ENCODE results near the gene GFOD2.

Gene GFOD2

DNA sequence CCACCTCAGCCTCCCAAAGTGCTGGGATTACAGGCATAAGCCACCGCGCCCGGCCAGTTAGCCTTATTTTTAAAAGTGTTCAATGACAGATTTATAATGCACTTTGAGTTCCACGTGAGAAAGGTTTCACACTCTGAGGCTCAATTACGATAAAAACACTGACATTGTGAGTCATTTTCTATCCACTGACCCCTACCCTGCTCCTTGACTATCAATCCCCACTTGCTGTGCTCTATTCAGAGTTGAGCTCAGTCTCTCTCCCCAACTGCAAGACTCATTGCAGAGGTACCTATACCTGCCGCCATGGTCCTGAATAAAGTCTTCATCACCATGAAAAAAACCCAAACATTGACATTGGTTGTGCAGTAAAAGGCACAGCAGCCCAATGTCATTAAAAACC is 8.5 kb downstream of the GFOD2 start:
- H3K4me1 ChIP-seq (ENCODE audit: control insufficient read depth in 1 of 2, insufficient read depth in 2 of 2, low read length in 2 of 2), result peaks cover 0 to 5% of the 10 kb centered on the region in 2 experiments
- H2BK120ac ChIP-seq (ENCODE audit: insufficient read depth, low read length, poor library complexity), result no peak overlapping the region
- H3K18ac ChIP-seq (ENCODE audit: low read length), result no peak overlapping the region

GRCh38 chr16:67709050-67709449 is 10.1 kb downstream of the GFOD2 start:
- no CpG with 5 or more reads among the region's 1 CpG for WGBS (ENCODE audit: extremely low coverage, insufficient coverage, insufficient read length)
- no peak overlapping the region for H2BK12ac ChIP-seq (ENCODE audit: low read length)
- no peak overlapping the region for H2BK120ac ChIP-seq (ENCODE audit: insufficient read depth, low read length, poor library complexity)

More for the DNA sequence above, 8.5 kb downstream of the GFOD2 start:
- Histone ChIP-seq H3K36me3 (ENCODE audit: control insufficient read depth in 1 of 2, insufficient read depth in 2 of 2, low read length in 2 of 2) (no peaks in the 10 kb centered on the region), H3K9ac (ENCODE audit: low read length) (no peak overlapping the region), H4K8ac (ENCODE audit: low read depth, low read length) (no peak overlapping the region), H2BK12ac (ENCODE audit: low read length) (no peak overlapping the region), H3K4me2 (ENCODE audit: low read length) (no peak overlapping the region), H3K27me3 (ENCODE audit: insufficient read depth, low read length) (no peaks in the 10 kb centered on the region), H4K12ac (ENCODE audit: low read depth, low read length) (no peak overlapping the region), H3K27ac (ENCODE audit: low read depth, low read length) (no peak overlapping the region), H3K9me3 (ENCODE audit: insufficient read depth, low read depth, low read length) (no peaks in the 10 kb centered on the region), H3K14ac (ENCODE audit: low read length) (no peak overlapping the region), H4K91ac (ENCODE audit: low read depth, low read length) (no peak overlapping the region), H2AFZ (ENCODE audit: insufficient read depth, low read length, poor library complexity) (no peak overlapping the region), H3K79me2 (ENCODE audit: control insufficient read depth, insufficient read depth, low read length, poor library complexity) (no peaks in the 10 kb centered on the region), H3K4me3 (ENCODE audit: low read depth, low read length) (no peak overlapping the region), H3K4ac (ENCODE audit: low read depth, low read length) (no peak overlapping the region), H2AK5ac (ENCODE audit: low read length) (no peak overlapping the region), H3K79me1 (ENCODE audit: low read length) (no peaks in the 10 kb centered on the region), H3K23ac (ENCODE audit: low read length) (no peak overlapping the region), H2BK5ac (ENCODE audit: low read depth, low read length, poor library complexity) (no peak overlapping the region)
- no CpG with 5 or more reads among the region's 6 CpGs for WGBS (ENCODE audit: extremely low coverage, insufficient coverage, insufficient read length)
- DNase-seq, result no peak

DNA sequence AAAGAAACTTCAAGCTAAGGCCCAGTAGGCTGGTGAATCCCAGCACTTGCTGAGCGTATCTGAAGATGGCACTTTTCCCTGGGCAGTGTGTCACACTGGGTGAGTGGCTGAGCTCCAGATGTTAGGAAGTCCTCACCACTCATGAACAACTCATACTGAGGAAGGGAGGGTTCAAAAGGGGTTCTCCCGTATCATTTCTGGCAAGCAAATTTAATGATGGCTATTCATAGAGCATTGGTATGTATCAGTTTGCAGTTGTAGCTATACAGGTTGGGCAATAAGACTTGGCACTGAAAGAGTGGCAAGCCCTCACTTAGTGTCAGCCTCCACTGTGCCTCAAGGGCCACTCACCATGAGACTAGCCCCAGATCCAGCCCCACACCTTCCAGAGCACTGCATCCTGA is 10.7 kb downstream of the GFOD2 start:
- no peak overlapping the region for H3K9ac ChIP-seq (ENCODE audit: low read length)
- H4K12ac ChIP-seq (ENCODE audit: low read depth, low read length), result no peak overlapping the region
- no peaks in the 10 kb centered on the region for H3K9me3 ChIP-seq (ENCODE audit: insufficient read depth, low read depth, low read length)
- DNase-seq, result no peak
- H3K14ac ChIP-seq (ENCODE audit: low read length), result no peak overlapping the region
- no peak overlapping the region for H4K91ac ChIP-seq (ENCODE audit: low read depth, low read length)
- H3K36me3 ChIP-seq (ENCODE audit: control insufficient read depth in 1 of 2, insufficient read depth in 2 of 2, low read length in 2 of 2), result no peaks in the 10 kb centered on the region
- no peak overlapping the region for H2AFZ ChIP-seq (ENCODE audit: insufficient read depth, low read length, poor library complexity)
- no peak overlapping the region for H3K23ac ChIP-seq (ENCODE audit: low read length)
- H3K4ac ChIP-seq (ENCODE audit: low read depth, low read length), result no peak overlapping the region
- H3K4me2 ChIP-seq (ENCODE audit: low read length), result no peak overlapping the region
- no CpG with 5 or more reads among the region's 2 CpGs for WGBS (ENCODE audit: extremely low coverage, insufficient coverage, insufficient read length)
- no peak overlapping the region for H2BK120ac ChIP-seq (ENCODE audit: insufficient read depth, low read length, poor library complexity)
- H3K4me1 ChIP-seq (ENCODE audit: control insufficient read depth in 1 of 2, insufficient read depth in 2 of 2, low read length in 2 of 2), result peaks cover 0 to 5% of the 10 kb centered on the region in 2 experiments
- H4K8ac ChIP-seq (ENCODE audit: low read depth, low read length), result no peak overlapping the region
- H3K27me3 ChIP-seq (ENCODE audit: insufficient read depth, low read length), result no peaks in the 10 kb centered on the region
- no peak overlapping the region for H3K18ac ChIP-seq (ENCODE audit: low read length)
- no peak overlapping the region for H3K4me3 ChIP-seq (ENCODE audit: low read depth, low read length)
- no peaks in the 10 kb centered on the region for H3K79me1 ChIP-seq (ENCODE audit: low read length)
- H3K27ac ChIP-seq (ENCODE audit: low read depth, low read length), result no peak overlapping the region
- no peak overlapping the region for H2AK5ac ChIP-seq (ENCODE audit: low read length)
- no peaks in the 10 kb centered on the region for H3K79me2 ChIP-seq (ENCODE audit: control insufficient read depth, insufficient read depth, low read length, poor library complexity)
- no peak overlapping the region for H2BK5ac ChIP-seq (ENCODE audit: low read depth, low read length, poor library complexity)
- no peak overlapping the region for H2BK12ac ChIP-seq (ENCODE audit: low read length)

More at GRCh38 chr16:67709050-67709449, 10.1 kb downstream of the GFOD2 start:
- Histone ChIP-seq H3K79me2 (ENCODE audit: control insufficient read depth, insufficient read depth, low read length, poor library complexity) (no peaks in the 10 kb centered on the region), H4K91ac (ENCODE audit: low read depth, low read length) (no peak overlapping the region), H3K4me2 (ENCODE audit: low read length) (no peak overlapping the region), H3K79me1 (ENCODE audit: low read length) (no peaks in the 10 kb centered on the region), H3K9me3 (ENCODE audit: insufficient read depth, low read depth, low read length) (no peaks in the 10 kb centered on the region), H2AFZ (ENCODE audit: insufficient read depth, low read length, poor library complexity) (no peak overlapping the region), H3K9ac (ENCODE audit: low read length) (no peak overlapping the region), H3K23ac (ENCODE audit: low read length) (no peak overlapping the region), H3K18ac (ENCODE audit: low read length) (no peak overlapping the region), H3K4me1 (ENCODE audit: control insufficient read depth in 1 of 2, insufficient read depth in 2 of 2, low read length in 2 of 2) (peaks cover 0 to 5% of the 10 kb centered on the region in 2 experiments), H3K4ac (ENCODE audit: low read depth, low read length) (no peak overlapping the region), H2BK5ac (ENCODE audit: low read depth, low read length, poor library complexity) (no peak overlapping the region), H4K8ac (ENCODE audit: low read depth, low read length) (no peak overlapping the region), H3K36me3 (ENCODE audit: control insufficient read depth in 1 of 2, insufficient read depth in 2 of 2, low read length in 2 of 2) (no peaks in the 10 kb centered on the region), H3K27ac (ENCODE audit: low read depth, low read length) (no peak overlapping the region), H2AK5ac (ENCODE audit: low read length) (no peak overlapping the region), H3K27me3 (ENCODE audit: insufficient read depth, low read length) (no peaks in the 10 kb centered on the region), H3K14ac (ENCODE audit: low read length) (no peak overlapping the region), H3K4me3 (ENCODE audit: low read depth, low read length) (no peak overlapping the region), H4K12ac (ENCODE audit: low read depth, low read length) (no peak overlapping the region)
- DNase-seq, result no peak

DNA sequence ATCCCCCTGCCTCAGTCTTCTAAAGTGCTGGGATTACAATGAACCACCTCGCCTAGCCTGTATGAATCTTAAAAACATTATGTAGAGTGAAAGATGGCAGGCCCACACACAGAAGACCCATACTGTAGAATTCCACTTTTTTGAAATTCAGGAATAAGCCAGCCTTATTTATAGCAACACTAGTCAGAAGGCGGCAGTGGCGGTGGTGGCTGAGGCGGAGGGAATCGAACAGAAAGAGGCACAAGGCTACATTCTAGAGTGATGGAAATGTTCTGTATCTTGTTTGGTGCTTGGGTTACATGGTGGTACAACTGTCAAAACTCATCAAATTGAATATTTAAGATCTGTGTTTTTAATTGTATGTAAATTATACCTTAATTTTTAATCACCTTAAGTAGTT is 11.3 kb downstream of the GFOD2 start:
- no peaks in the 10 kb centered on the region for H3K79me1 ChIP-seq (ENCODE audit: low read length)
- no peak overlapping the region for H3K14ac ChIP-seq (ENCODE audit: low read length)
- H3K79me2 ChIP-seq (ENCODE audit: control insufficient read depth, insufficient read depth, low read length, poor library complexity), result no peaks in the 10 kb centered on the region
- H3K4me2 ChIP-seq (ENCODE audit: low read length), result no peak overlapping the region
- no peak overlapping the region for H2BK5ac ChIP-seq (ENCODE audit: low read depth, low read length, poor library complexity)
- H4K12ac ChIP-seq (ENCODE audit: low read depth, low read length), result no peak overlapping the region
- no peak overlapping the region for H3K9ac ChIP-seq (ENCODE audit: low read length)
- H3K4me1 ChIP-seq (ENCODE audit: control insufficient read depth in 1 of 2, insufficient read depth in 2 of 2, low read length in 2 of 2), result peaks cover 0 to 5% of the 10 kb centered on the region in 2 experiments
- no peak overlapping the region for H4K8ac ChIP-seq (ENCODE audit: low read depth, low read length)
- H3K4ac ChIP-seq (ENCODE audit: low read depth, low read length), result no peak overlapping the region
- no peaks in the 10 kb centered on the region for H3K36me3 ChIP-seq (ENCODE audit: control insufficient read depth in 1 of 2, insufficient read depth in 2 of 2, low read length in 2 of 2)
- H2AK5ac ChIP-seq (ENCODE audit: low read length), result no peak overlapping the region
- no peak overlapping the region for H2BK120ac ChIP-seq (ENCODE audit: insufficient read depth, low read length, poor library complexity)
- H3K23ac ChIP-seq (ENCODE audit: low read length), result no peak overlapping the region
- WGBS (ENCODE audit: extremely low coverage, insufficient coverage, insufficient read length), result no CpG with 5 or more reads among the region's 5 CpGs
- H3K4me3 ChIP-seq (ENCODE audit: low read depth, low read length), result no peak overlapping the region
- H3K27me3 ChIP-seq (ENCODE audit: insufficient read depth, low read length), result no peaks in the 10 kb centered on the region
- no peak overlapping the region for H4K91ac ChIP-seq (ENCODE audit: low read depth, low read length)
- no peaks in the 10 kb centered on the region for H3K9me3 ChIP-seq (ENCODE audit: insufficient read depth, low read depth, low read length)
- H3K18ac ChIP-seq (ENCODE audit: low read length), result no peak overlapping the region
- H2BK12ac ChIP-seq (ENCODE audit: low read length), result no peak overlapping the region
- no peak overlapping the region for H3K27ac ChIP-seq (ENCODE audit: low read depth, low read length)
- no peak overlapping the region for H2AFZ ChIP-seq (ENCODE audit: insufficient read depth, low read length, poor library complexity)
- no peak for DNase-seq
